Ovary (tissue), 3 donors: ENCODE data around the gene ZCCHC14.

Experiments used
- CTCF ChIP-seq, 3 donors: fragments of 450-650 bp in 2 of 3; fragments of 200-600 bp in 1 of 3; IDR thresholded peaks; one replicate each; pipeline versions ENCODE4 v1.5.1 to v1.8.0; 2016 to 2022; ENCODE audit warnings: antibody characterized with exemption in 3 of 3, mild to moderate bottlenecking in 1 of 3
- EP300 ChIP-seq: sonication (generic); formaldehyde crosslinking; IDR thresholded peaks from one replicate; pipeline ENCODE4 v1.6.1; 2017; ENCODE audit warnings: antibody characterized with exemption
- donor health status: DM: no; HTN: no; CAD: no.

- TF ChIP-seq CTCF (IDR thresholded peaks at IDR 0.05) = no peak
- no peak for TF ChIP-seq EP300
Measured at GRCh38 chr16:87434146-87434667, 58.6 kb downstream of the ZCCHC14 start.
